Measurements from ENCODE around the gene STAMBP. TPM values are rescaled to one million over a fixed set of nuclear protein-coding genes. Genes with fewer than 3 reads are reported as not detected.

STAMBP gene
- total and polyA plus RNA-seq, 2 of the 4 experiments (the other 2 are of a cell fraction), result 29.7 to 38.7 TPM

- peaks cover 39% of the 10 kb centered on the region for H3K36me3 ChIP-seq (ENCODE audit: control insufficient read depth, insufficient read depth, low read length)
- in situ Hi-C loops (cut with MboI; ENCODE audit: low sequenced_read_pairs), result no loop called here
- POLR2A ChIA-PET (ENCODE audit: unreplicated experiment), result no interaction called here
- peak; percentile 12; the same call in 1 of the 2 replicates for TF ChIP-seq SMC3 (IDR thresholded peaks at IDR 0.05; ENCODE audit: low read depth, low read length)
- TF ChIP-seq RCOR1 (IDR thresholded peaks at IDR 0.05; ENCODE audit: insufficient replicate concordance, low read length), result peak; percentile 87
- TF ChIP-seq RFX5 (IDR thresholded peaks at IDR 0.05; ENCODE audit: low read depth, low read length), result no peak
- TF ChIP-seq NFE2L2 (IDR thresholded peaks at IDR 0.05; ENCODE audit: low read depth, low read length), result peak; percentile 20; the same call in 1 of the 2 replicates
- TF ChIP-seq RAD21 (IDR thresholded peaks at IDR 0.05; ENCODE audit: low read length), result no peak; the same call in 1 of the 2 replicates
- TF ChIP-seq FOS (IDR thresholded peaks at IDR 0.05; ENCODE audit: low read depth, low read length), result peak; percentile 95
- peak; percentile 45; the same call in 1 of the 2 replicates for TF ChIP-seq MXI1 (IDR thresholded peaks at IDR 0.05; ENCODE audit: borderline replicate concordance, low read depth, low read length)
- no peak for TF ChIP-seq USF2 (IDR thresholded peaks at IDR 0.05; ENCODE audit: low read depth, low read length)
- TF ChIP-seq MAFK (IDR thresholded peaks at IDR 0.05; ENCODE audit: low read depth, low read length), result no peak
- TF ChIP-seq CHD1 (IDR thresholded peaks at IDR 0.05; ENCODE audit: low read depth, low read length), result no peak
- TF ChIP-seq BHLHE40 (IDR thresholded peaks at IDR 0.05; ENCODE audit: low read depth, low read length), result peak; percentile 83
- TF ChIP-seq MAZ (IDR thresholded peaks at IDR 0.05; ENCODE audit: borderline replicate concordance, low read depth, low read length), result no peak
- no peak for TF ChIP-seq CTCF (conservative IDR thresholded peaks at IDR 0.05; ENCODE audit: low read depth, low read length)
Observed at GRCh38 chr2:73859721-73860586, 31.2 kb downstream of the STAMBP start.

More at GRCh38 chr2:73859721-73860586, 31.2 kb downstream of the STAMBP start:
- Histone ChIP-seq H3K4me1 (ENCODE audit: control insufficient read depth, insufficient read depth, low read length) (peaks cover 10% of the 10 kb centered on the region), H2AK9ac (replicated peaks; ENCODE audit: low read depth, low read length, poor library complexity) (no peak overlapping the region), H3K27ac (ENCODE audit: insufficient read depth, low read length) (no peak overlapping the region), H2BK20ac (ENCODE audit: low read depth, low read length) (no peak overlapping the region), H3K4ac (ENCODE audit: low read depth, low read length) (no peak overlapping the region; the same call in 1 of the 2 replicates), H3K4me3 (ENCODE audit: insufficient read depth, low read depth, low read length) (no peak overlapping the region), H4K5ac (ENCODE audit: low read depth, low read length) (no peak overlapping the region), H3K9me1 (ENCODE audit: insufficient read depth, low read length) (peaks cover 15% of the 10 kb centered on the region), H2BK15ac (ENCODE audit: low read depth, low read length) (no peak overlapping the region), H3K23ac (ENCODE audit: low read depth, low read length) (no peak overlapping the region), H2BK120ac (ENCODE audit: low read depth, low read length) (0 out of 2 replicates have a peak overlapping the region, but pooled peaks have one; percentile 4), H3K9ac (ENCODE audit: low read depth, low read length) (no peak overlapping the region), H3K18ac (ENCODE audit: low read depth, low read length) (no peak overlapping the region; the same call in 1 of the 2 replicates), H4K20me1 (ENCODE audit: insufficient read depth, low read length) (peaks cover 12% of the 10 kb centered on the region; the same call in 1 of the 2 replicates), H3K27me3 (ENCODE audit: control insufficient read depth, insufficient read depth, low read length) (no peaks in the 10 kb centered on the region), H3K56ac (ENCODE audit: extremely low read depth, insufficient read depth, low read length) (no peak overlapping the region), H4K8ac (ENCODE audit: low read depth in 2 of 2, low read length in 2 of 2) (no peak overlapping the region), H3K79me1 (ENCODE audit: low read depth in 1 of 2, low read length in 2 of 2) (peaks cover 0 to 18% of the 10 kb centered on the region in 2 experiments; a peak in 2 of 4 replicates), H2AK5ac (ENCODE audit: low read depth, low read length) (peak overlapping the region; percentile 37; the same call in 1 of the 2 replicates), H3K14ac (replicated peaks; ENCODE audit: low read depth, low read length) (no peak overlapping the region; the same call in 1 of the 2 replicates), H2BK5ac (ENCODE audit: low read depth, low read length, poor library complexity, severe bottlenecking) (no peak overlapping the region), H3K9me3 (ENCODE audit: control insufficient read depth, insufficient read depth, low read length) (no peaks in the 10 kb centered on the region), H3K4me2 (ENCODE audit: low read depth, low read length) (no peak overlapping the region; the same call in 1 of the 2 replicates), H2AFZ (replicated peaks; ENCODE audit: low read length, poor library complexity) (no peak overlapping the region), H4K91ac (ENCODE audit: insufficient read depth, low read depth, low read length) (no peak overlapping the region)
- ATAC-seq (ENCODE audit: low read depth) (peak; percentile 97), DNase-seq (peak; percentile 97)
- dilution Hi-C loops (cut with HindIII; ENCODE audit: low sequenced_read_pairs, unreplicated experiment) (no loop called here), intact Hi-C loops (cut with micrococcal nuclease) (no loop called here)
- no TSS peak for BruUV-seq (replicated peaks)
- CTCF ChIA-PET, result no interaction called here
- no CpG with 5 or more reads among the region's 6 CpGs for WGBS, 2 experiments (ENCODE audit: extremely low coverage in 2 of 2, insufficient read length in 1 of 2)

All from IMR-90 (cell line).